GM06990 (cell line): ENCODE results near the gene MYCL.

Experiments used
- DNase-seq: peaks from one replicate; pipeline ENCODE4 v3.0.0-alpha.2; 2011; ENCODE audit not compliant: insufficient read length; ENCODE audit errors: extremely low read depth
- H3K27me3 ChIP-seq: replicated peaks from 2 replicates; pipeline ENCODE4 v1.6.0; 2011; ENCODE audit warnings: low read length; ENCODE audit not compliant: control insufficient read depth, insufficient read depth
- H3K36me3 ChIP-seq: 2 replicates; pipeline ENCODE4 v1.5.1; 2011; ENCODE audit warnings: low read length; ENCODE audit not compliant: control insufficient read depth, insufficient read depth
- H3K4me3 ChIP-seq: replicated peaks from 2 replicates; pipeline ENCODE4 v1.5.1; 2011; ENCODE audit warnings: low read depth, mild to moderate bottlenecking, control low read depth, low read length
- TF ChIP-seq, protein P1 (sequence below): IDR thresholded peaks from 2 replicates; pipeline ENCODE4 v1.5.1; 2011; ENCODE audit warnings: low read length, control low read depth, mild to moderate bottlenecking, inconsistent platforms; ENCODE audit not compliant: insufficient read depth, poor library complexity, severe bottlenecking

MYCL gene

DNA sequence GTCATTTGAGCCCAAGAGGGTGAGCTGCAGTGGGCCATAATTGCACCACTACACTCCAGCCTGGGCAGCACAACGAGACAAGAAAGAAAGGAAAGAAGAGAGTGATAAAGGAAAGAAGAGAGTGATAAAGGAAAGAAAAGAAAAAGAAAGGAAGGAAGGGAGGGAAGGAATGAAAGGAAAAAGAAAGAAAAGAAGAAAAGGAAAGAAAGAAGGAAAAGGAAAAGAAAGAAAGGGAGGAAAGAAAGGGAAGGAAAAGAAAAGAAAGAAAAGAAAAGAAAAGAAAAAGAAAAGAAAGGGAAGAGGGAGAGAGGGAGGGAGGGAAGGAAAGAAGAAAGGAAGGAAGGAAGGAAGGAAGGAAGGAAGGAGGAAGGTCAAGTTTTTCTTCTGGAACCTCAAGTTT lies 36.0 kb downstream of the MYCL start:
- H3K27me3 ChIP-seq, result no peaks in the 10 kb centered on the region
- DNase-seq, result no peak
- TF ChIP-seq, protein P1, sequence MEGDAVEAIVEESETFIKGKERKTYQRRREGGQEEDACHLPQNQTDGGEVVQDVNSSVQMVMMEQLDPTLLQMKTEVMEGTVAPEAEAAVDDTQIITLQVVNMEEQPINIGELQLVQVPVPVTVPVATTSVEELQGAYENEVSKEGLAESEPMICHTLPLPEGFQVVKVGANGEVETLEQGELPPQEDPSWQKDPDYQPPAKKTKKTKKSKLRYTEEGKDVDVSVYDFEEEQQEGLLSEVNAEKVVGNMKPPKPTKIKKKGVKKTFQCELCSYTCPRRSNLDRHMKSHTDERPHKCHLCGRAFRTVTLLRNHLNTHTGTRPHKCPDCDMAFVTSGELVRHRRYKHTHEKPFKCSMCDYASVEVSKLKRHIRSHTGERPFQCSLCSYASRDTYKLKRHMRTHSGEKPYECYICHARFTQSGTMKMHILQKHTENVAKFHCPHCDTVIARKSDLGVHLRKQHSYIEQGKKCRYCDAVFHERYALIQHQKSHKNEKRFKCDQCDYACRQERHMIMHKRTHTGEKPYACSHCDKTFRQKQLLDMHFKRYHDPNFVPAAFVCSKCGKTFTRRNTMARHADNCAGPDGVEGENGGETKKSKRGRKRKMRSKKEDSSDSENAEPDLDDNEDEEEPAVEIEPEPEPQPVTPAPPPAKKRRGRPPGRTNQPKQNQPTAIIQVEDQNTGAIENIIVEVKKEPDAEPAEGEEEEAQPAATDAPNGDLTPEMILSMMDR, result no peak
- no peak overlapping the region for H3K4me3 ChIP-seq
- no peaks in the 10 kb centered on the region; the same call in 1 of the 2 replicates for H3K36me3 ChIP-seq

DNA sequence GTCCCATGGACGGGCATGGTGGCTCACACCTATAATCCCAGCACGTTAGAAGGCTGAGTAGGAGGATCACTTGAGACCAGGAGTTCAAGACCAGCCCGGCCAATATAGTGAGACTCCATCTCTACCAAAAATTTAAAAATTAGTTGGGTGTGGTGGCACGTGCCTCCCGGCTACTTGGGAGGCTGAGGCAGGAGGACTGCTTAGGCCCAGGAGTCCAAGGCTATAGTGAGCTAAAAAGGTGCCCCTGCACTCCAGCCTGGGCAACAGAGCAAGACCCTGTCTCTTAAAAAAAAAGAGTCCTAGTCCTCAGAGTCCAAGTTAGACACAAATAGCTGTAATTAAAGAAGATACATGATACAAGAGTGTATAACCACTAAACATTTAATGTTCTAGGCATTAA lies 38.5 kb downstream of the MYCL start:
- no peak overlapping the region for H3K4me3 ChIP-seq

DNA sequence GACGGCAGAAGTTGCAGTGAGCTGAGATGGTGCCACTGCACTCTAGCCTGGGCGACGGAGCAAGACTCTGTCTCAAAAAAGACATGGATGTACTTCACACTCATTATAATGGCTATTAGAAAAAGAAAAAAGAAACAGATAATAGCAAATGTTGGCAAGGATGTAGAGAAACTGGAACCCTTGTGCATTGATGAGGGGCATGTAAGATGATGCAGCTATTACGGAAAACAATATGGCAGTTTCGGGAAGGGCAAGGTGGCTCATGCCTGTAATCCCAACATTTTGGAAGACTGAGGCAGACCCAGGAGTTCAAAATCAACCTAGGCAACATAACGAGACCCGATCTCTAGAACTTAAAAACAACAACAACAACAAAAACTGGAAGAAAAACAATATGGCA lies 40.7 kb downstream of the MYCL start:
- DNase-seq, result no peak
- TF ChIP-seq, protein P1, result no peak
- Histone ChIP-seq H3K36me3 (no peaks in the 10 kb centered on the region; the same call in 1 of the 2 replicates), H3K27me3 (no peaks in the 10 kb centered on the region), H3K4me3 (no peak overlapping the region)

More for the DNA sequence above, 38.5 kb downstream of the MYCL start:
- no peaks in the 10 kb centered on the region; the same call in 1 of the 2 replicates for H3K36me3 ChIP-seq
- DNase-seq, result no peak
- H3K27me3 ChIP-seq, result no peaks in the 10 kb centered on the region
- TF ChIP-seq, protein P1, result no peak

DNA sequence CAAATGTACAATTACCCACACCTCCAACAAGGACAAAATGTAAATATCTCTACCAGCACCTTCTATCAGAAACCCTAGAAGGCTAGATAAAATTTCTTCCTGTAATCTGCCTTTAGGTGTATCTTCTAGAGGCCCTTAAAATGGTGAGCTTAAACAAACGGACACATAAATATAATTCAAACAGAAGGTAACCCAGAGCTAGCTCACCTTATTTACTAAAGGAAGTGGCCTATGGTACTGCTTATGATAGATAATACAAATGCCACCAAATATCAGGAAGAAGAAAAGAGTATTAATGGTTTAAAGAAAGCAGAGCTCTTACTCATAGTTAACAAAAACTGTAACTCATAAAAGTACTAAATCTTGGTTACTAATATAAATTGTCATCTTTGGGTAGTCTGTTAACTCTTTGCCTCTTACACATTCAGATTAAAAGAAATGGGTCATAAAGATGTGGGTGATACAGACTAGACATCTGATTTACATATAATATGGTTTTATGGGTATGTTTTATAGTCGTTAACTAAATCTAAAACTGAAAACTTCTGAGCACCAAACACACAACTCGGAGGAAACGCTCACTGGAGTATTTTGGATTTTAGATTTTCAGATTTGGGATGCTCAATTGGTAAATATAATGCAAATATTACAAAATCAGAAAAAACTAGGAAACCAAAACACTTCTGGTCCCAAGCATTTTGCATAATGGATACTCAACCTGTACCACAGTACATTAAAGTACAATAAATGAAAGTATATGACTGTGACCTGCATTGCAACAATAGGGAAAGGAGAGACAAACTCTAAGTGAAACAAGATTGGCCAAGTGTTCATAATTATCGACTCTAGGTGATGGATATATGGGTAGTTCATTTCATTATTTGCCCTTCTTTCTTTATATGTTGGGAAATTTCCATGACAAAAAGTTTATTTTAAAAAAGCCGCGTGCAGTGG lies 41.6 kb downstream of the MYCL start:
- H3K36me3 ChIP-seq, result no peaks in the 10 kb centered on the region; the same call in 1 of the 2 replicates
- TF ChIP-seq, protein P1, result no peak
- no peaks in the 10 kb centered on the region for H3K27me3 ChIP-seq
- no peak for DNase-seq
- no peak overlapping the region for H3K4me3 ChIP-seq

DNA sequence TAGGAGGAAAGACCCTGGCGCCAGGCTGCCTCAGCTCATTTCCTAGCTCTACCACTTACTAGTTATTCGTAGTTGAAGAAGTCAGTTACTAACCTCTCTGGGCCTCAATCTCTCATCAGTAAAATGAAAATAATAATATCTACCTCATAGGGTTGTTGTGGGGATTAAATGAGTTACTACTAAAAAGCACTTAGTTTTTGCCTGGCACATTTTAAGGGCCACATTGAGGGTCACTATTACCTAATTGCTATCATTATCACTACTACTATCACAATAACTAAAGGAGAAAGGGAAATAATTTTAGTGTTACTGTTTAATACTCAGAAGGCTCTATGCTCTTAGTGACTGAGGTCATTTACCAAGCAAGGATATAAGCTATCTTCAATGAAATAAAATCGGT lies 43.4 kb downstream of the MYCL start:
- no peaks in the 10 kb centered on the region; the same call in 1 of the 2 replicates for H3K36me3 ChIP-seq
- TF ChIP-seq, protein P1, result no peak
- H3K4me3 ChIP-seq, result no peak overlapping the region
- DNase-seq, result no peak
- H3K27me3 ChIP-seq, result no peaks in the 10 kb centered on the region
